GM23248 (cell line): ENCODE measurements around the gene PDIA6.

Experiments used
- EZH2 ChIP-seq: fragments of 200-600 bp; sonication (generic); IDR thresholded peaks from 2 replicates; pipeline ENCODE4 v1.6.1; 2018; ENCODE audit warnings: antibody characterized with exemption, mild to moderate bottlenecking; ENCODE audit not compliant: insufficient read depth, poor library complexity, severe bottlenecking
- EZH2phosphoT487 ChIP-seq: fragments of 200-600 bp; sonication (generic); IDR thresholded peaks from 2 replicates; pipeline ENCODE4 v1.6.1; 2018; ENCODE audit warnings: antibody characterized with exemption, moderate library complexity, mild to moderate bottlenecking, low read depth; ENCODE audit not compliant: insufficient read depth

- TF ChIP-seq EZH2 = no peak
- TF ChIP-seq EZH2phosphoT487 = no peak
Measured at GRCh38 chr2:10830641-10831399, 18.2 kb upstream of the PDIA6 start.
